Embryonic facial prominence (tissue), 1 donor: Measurements from ENCODE around the gene LIPG.

Source experiments
- DNase-seq: peaks from one replicate; pipeline ENCODE4 v3.0.0-alpha.2; 2016; ENCODE audit errors: extremely low spot score

Gene LIPG

DNA sequence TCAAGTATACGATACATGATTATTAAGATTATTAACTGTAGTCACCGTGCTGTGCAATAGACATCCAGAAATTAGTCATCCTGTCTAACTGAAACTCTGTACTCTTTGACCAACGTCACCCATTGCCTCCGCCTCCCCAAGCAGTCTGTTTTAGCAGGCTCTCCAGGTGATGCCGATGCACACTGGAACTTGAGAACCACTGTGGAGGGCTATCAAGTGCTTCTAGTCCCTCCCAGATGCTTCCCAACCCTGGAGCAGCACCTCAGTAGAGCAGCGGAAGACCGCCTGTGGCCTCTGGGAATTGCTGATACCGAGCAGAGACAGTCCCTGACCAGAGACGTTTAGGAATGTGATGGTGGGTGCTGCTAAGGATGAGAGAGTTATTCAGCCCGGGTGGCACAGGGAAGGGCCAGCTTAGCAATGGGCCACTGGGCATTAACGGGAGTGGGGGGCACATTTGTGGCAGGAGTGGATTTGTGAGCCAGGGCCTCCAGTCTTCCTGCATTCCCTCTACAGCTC lies 50.7 kb downstream of the LIPG start:
- DNase-seq, result no peak

GRCh38 chr18:49613141-49613640 lies 51.3 kb downstream of the LIPG start:
- no peak for DNase-seq

DNA sequence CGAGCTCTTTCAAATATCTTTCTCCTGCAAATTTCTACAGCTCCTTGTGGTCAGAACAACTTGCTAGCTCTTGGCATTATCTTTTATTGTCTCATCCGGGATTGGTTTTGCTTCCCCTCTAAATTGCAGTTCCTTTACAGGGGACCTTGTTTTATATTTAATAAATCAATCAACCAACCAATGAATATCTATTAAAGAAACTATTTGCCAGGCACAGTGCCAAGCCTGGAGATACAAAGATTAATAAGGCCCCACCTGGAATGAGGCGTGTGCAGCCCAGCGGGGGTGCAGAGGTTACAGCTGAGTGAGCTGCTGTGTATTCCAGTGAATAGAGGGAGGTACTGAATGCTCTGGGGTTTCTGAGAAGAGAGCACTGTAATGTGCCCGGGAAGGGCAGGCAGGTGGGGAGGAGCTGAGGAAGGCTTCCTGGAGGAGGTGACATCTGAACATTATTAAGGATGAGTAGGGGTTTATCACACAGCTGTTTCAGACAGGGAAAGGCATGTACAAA lies 51.8 kb downstream of the LIPG start:
- no peak for DNase-seq

GRCh38 chr18:49616618-49617328 lies 54.9 kb downstream of the LIPG start:
- no peak for DNase-seq

DNA sequence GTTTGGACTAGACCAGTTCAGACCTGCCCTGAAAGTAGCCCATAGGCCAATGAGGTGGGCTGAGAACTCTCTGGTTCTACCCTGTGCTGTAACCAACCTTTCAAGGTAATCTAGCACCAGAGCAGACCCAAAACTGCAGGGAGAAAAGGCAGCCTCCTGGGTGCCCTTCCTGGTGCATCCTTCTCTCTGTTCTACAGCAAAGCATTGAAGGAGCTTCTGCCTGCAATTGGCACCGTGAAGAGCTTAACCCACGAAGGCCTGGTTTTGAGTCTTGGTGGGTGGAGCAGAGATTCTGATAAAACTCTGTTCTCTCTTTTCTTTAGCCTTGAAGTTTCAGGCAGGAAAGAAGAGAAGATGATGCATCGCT lies 55.5 kb downstream of the LIPG start:
- DNase-seq, result no peak

GRCh38 chr18:49617865-49618264 lies 56.0 kb downstream of the LIPG start:
- no peak for DNase-seq

DNA sequence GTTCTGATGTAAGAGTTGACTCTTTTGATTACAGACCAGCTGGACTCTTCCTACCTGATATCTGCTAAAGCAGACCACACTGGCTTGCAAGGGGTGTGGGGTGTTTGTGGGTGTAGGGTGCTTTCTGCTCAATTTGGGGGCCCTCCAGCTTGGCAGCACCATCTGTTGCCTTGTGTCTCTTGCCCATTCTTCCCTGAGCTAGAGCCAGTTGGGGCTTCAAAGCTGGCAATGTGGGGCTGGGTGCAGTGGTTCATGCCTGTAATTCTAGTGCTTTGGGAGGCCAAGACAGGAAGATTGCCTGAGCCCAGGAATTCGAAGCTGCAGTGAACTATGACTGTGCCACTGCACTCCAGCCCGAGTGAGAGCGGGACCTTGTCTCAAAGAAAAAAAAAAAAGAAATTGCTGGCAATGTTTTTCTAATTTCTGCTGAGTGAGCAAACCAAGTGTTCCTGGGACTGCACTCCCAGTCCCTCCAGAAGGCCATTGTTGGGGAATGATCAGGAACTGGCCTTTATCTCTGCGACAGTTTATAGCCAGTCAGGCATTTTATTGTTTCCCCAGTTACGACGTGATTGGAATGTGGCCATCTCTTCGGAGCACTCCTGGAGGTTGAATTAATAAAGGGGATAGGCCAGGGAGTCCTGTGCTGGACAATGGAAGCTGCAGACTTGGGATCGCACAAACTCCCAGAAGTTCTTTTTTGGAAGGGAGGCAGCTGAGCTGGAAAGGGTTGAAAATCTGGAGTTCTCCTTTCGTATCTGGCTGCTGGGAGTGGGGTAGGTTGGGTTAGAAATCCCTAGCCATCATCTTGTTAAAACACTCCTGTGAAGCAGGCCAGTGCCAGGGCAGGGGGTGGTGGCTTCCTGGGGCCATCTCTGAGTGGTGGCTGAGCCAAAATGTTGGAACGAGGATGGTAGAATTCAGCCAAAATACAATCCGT lies 57.2 kb downstream of the LIPG start:
- no peak for DNase-seq

DNA sequence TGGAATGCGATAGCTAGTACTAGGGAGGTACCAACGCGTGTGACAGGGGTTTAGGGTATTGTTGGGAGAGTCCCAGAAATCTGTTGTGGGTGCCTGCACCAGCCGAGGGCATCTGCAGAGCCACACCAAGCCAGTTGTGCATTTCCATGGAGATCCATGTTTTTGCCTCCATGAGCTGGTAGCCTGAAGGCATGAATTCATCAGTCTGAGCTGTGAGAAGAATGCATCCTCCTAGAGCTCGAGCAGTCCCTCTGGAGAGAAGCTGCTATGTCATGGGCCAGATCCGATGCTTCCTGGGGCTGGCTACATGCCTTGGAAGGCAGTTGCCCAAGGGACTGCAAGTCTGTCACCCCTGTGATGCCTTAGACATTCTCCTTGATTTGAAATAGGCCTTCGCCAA lies 57.9 kb downstream of the LIPG start:
- no peak for DNase-seq

DNA sequence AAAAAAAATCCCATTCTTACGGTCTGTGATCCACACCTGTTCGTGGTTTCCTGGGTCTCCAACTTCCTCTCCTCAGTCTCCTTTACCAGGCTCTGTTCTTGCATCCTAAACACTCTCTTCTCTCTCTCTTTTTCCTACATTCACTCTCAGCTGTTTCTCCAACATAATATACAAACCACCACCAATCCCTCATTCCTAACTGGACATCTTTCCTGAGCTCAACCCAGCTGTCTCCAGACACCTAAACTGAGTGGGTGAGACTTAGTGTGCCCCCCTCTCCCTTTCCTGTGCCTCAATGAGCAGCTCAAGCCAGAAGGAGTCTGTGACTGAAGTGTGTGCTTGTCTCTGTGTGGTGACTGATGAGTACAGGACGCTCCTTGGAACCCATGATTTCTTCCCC lies 59.4 kb downstream of the LIPG start:
- no peak for DNase-seq

DNA sequence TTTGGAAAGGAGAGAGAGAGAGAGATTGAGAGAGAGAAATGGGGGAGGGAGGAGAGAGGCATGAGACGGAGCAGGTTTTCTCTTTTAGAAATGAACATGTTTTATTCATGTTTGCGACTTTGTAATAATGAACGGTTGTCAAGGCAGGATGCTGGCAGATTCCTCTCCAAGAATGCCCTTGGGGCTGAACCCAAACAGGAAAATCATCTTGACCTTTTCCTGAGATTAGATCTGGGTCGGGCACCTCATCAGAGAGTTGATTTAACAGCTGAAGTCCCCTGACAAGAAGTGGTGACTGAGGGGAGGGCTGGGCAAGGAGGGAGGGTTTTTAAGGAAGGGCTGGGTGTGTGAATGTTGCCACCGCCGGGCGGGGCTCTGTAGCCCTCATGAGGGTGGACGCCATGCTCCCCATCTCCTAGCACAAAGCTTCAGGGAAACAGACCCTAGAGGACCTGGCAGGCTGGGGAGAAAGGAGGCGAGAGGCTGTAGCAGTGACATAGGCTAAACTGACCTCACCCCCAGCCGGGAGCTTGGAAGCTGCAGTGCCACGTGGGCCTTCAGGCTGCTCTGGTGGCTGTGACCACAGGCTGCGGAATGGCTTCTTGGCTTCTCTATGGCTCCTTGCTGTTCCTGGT lies 60.0 kb downstream of the LIPG start:
- DNase-seq, result no peak

- no peak for DNase-seq
Observed at GRCh38 chr18:49623571-49623970, 61.7 kb downstream of the LIPG start.

GRCh38 chr18:49625021-49625691 lies 63.3 kb downstream of the LIPG start:
- no peak for DNase-seq

DNA sequence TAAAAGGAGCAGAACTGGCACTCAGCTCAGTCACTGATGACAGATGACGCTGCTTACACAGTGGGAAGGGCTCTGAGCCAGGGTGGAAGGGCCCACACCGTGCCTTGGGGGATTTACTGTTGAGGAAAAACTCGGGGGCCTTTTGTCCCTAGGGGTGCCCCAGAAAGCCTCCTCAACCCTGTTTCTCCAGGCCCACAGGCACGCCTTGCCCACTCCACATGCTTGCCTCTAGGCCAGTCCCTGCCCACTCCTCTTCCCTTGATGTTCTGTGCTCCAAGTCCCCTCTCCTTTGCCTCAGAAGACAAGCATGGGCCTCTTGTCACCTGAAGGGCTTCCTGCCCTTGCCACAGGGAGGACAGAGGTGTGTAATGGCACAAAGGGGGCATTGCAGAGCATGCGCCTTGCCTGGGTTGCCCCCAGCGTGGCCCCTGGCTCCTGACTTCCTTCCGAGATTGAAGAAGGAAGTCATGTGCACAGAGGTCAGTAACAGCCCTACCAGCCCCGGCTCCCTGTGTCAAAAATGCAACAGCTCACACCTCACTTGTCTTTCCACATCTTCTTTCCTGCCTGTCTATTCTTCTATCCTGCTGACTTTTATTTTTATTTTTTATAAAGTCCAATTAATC lies 65.1 kb downstream of the LIPG start:
- no peak for DNase-seq

DNA sequence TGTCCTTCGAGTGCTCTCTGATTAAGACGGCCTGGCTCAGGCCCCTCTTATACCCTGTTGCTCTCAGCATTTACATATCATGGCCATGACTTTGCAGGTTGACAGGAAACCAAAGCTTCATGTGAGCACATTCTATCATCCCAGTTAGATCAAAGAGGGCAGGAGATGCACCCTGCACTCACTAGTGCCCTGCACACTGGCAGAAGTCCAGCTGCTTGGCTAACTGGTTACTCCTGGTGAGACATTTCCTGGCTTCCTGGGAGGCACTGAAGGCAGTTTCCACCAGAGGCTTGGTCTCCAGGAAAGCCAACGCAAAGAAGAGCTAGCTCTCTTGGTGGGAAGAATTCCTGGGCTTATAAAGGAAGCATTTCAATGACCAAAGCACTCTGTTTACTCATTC lies 66.3 kb downstream of the LIPG start:
- no peak for DNase-seq

- DNase-seq, result no peak
Observed at GRCh38 chr18:49628881-49629795, 67.3 kb downstream of the LIPG start.

GRCh38 chr18:49630246-49630699 lies 68.4 kb downstream of the LIPG start:
- no peak for DNase-seq

GRCh38 chr18:49631146-49631866 lies 69.4 kb downstream of the LIPG start:
- no peak for DNase-seq

DNA sequence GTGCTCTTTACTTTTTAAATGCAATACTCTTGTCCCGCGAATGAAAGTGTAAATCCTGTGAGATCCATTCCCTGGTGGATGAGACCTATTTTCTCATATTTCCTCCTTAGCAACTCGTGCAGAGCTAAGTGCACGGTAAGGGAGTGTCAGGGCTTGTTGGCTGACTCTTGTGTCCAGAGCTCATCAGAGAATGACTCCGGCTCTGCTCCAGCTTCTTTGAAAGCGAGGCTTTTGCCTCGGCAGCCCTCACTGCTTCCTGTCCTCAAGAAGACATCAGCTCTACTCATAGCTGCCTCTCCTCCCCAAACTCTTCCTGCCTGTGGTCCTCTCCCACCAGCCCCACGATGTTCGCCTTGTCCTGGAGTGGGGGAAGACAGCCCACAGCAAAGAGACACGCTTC lies 70.7 kb downstream of the LIPG start:
- DNase-seq, result no peak

GRCh38 chr18:49638209-49638785 lies 76.4 kb downstream of the LIPG start:
- no peak for DNase-seq
